Heart left ventricle (tissue), 13 donors: ENCODE results near the gene SMURF1.

Source experiments
- POLR2A ChIP-seq, 2 donors: fragments of 450-650 bp; IDR thresholded peaks; one replicate each; pipeline ENCODE4 v1.6.1; 2017; ENCODE audit warnings: antibody characterized with exemption in 2 of 2, mild to moderate bottlenecking in 2 of 2, moderate library complexity in 2 of 2
- TF ChIP-seq, protein P1 (sequence below), 12 donors: fragments of 200-600 bp; sonication (generic) in 4 of 12; IDR thresholded peaks; one replicate each; pipeline versions ENCODE4 v1.5.0 to v1.8.0; 2018 to 2022; ENCODE audit warnings: antibody characterized with exemption in 12 of 12, mild to moderate bottlenecking in 5 of 12
- donor health status: ischemic (EF 13 %, LVEDD 7.1; RV severe dilation, severe dysfunction).
- donor health status: DM: no; HTN: yes; CAD: no.
- donor health status: DM: no; HTN: no; CAD: no.
- donor health status: ischemic (EF 25% LVEDD 6.9; RV normal size, moderate dysfunction).
- donor health status: ischemic (EF 25% LVEDD 5.7; RV mildly dilated, moderate dysfunction).
- donor health status: ischemic (EF 35%, LVEDD 5.7; RV mildly dilated, moderate dysfunction).
- donor health status: nonischemic (EF 11% LVEDD 7.7; RV severe dilation, severe dysfunction).
- donor health status: DM: yes; HTN: yes; CAD: no.
- donor health status: PGD.
- donor health status: ischemic (EF 29% LVEDD 5.4; RV normal size, mild dysfunction).
- donor health status: nonischemic (EF 23%, LVEDD 6.1; RV moderate dilation, normal function).

DNA sequence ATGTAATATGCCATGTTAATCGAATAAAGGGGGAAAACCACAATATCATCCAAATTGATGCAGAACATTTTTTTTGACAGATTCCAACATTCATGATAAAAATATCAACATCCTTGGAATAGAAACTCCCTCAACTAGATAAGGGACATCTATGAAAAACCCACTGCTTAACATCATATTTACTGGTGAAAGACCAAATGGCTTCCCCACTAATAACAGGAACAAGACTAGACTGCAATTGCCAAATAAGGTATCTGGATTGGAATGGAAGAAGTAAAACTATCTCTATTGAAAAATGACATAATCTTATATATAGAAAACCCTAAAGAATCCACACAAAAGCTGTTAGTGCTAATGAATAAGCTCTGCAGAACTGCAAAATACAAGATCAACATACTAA, 27.8 kb downstream of the SMURF1 start:
- TF ChIP-seq, protein P1, sequence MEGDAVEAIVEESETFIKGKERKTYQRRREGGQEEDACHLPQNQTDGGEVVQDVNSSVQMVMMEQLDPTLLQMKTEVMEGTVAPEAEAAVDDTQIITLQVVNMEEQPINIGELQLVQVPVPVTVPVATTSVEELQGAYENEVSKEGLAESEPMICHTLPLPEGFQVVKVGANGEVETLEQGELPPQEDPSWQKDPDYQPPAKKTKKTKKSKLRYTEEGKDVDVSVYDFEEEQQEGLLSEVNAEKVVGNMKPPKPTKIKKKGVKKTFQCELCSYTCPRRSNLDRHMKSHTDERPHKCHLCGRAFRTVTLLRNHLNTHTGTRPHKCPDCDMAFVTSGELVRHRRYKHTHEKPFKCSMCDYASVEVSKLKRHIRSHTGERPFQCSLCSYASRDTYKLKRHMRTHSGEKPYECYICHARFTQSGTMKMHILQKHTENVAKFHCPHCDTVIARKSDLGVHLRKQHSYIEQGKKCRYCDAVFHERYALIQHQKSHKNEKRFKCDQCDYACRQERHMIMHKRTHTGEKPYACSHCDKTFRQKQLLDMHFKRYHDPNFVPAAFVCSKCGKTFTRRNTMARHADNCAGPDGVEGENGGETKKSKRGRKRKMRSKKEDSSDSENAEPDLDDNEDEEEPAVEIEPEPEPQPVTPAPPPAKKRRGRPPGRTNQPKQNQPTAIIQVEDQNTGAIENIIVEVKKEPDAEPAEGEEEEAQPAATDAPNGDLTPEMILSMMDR (IDR thresholded peaks at IDR 0.05), result no peak
- TF ChIP-seq POLR2A (IDR thresholded peaks at IDR 0.05), result no peak
